ENCODE results near the gene ADK. TPM values are rescaled to one million over a fixed set of nuclear protein-coding genes. Genes with fewer than 3 reads are reported as not detected.

ADK gene
- total RNA-seq, 4 donors from 2014 or later, result 42.3 to 46.3 (median 42.9) TPM

- no peak overlapping the region for H3K4me3 ChIP-seq (ENCODE audit: low read depth, poor library complexity, severe bottlenecking)
- TF ChIP-seq POLR2A (IDR thresholded peaks at IDR 0.05) (no peak), CTCF (IDR thresholded peaks at IDR 0.05) (no peak)
- WGBS, 2 donors, result 97 to 100% methylated on average over 1 of the region's 1 CpG
- intact Hi-C loops (cut with DNase I; ENCODE audit: low total_unique reads), result no loop called here
- DNase-seq (ENCODE audit: low spot score in 2 of 2), result no peak
Measured at GRCh38 chr10:74249865-74250264, 98.8 kb downstream of the ADK start.

- intact Hi-C loops (cut with DNase I; ENCODE audit: low total_unique reads), result no loop called here
- H3K4me3 ChIP-seq (ENCODE audit: low read depth, poor library complexity, severe bottlenecking), result no peak overlapping the region
- TF ChIP-seq CTCF (IDR thresholded peaks at IDR 0.05) (no peak), POLR2A (IDR thresholded peaks at IDR 0.05) (no peak)
- DNase-seq (ENCODE audit: low spot score in 2 of 2), result no peak
Measured at GRCh38 chr10:74255214-74255613, 104.2 kb downstream of the ADK start.

GRCh38 chr10:74255888-74256357 is 104.9 kb downstream of the ADK start:
- H3K4me3 ChIP-seq (ENCODE audit: low read depth, poor library complexity, severe bottlenecking), result no peak overlapping the region
- 68 to 75% methylated on average over 4 of the region's 4 CpGs for WGBS, 2 donors
- TF ChIP-seq POLR2A (IDR thresholded peaks at IDR 0.05) (no peak), CTCF (IDR thresholded peaks at IDR 0.05) (no peak)
- intact Hi-C loops (cut with DNase I; ENCODE audit: low total_unique reads), result no loop called here
- no peak for DNase-seq (ENCODE audit: low spot score in 2 of 2)

- no peak overlapping the region for H3K4me3 ChIP-seq (ENCODE audit: low read depth, poor library complexity, severe bottlenecking)
- intact Hi-C loops (cut with DNase I; ENCODE audit: low total_unique reads), result loop anchor here (10.0 kb wide), 1 partner anchor 842 kb away; a partner anchor contains a TSS
- WGBS, 2 donors, result 94 to 97% methylated on average over 2 of the region's 2 CpGs
- DNase-seq (ENCODE audit: low spot score in 2 of 2), result no peak
- TF ChIP-seq POLR2A (IDR thresholded peaks at IDR 0.05) (no peak), CTCF (IDR thresholded peaks at IDR 0.05) (no peak)
Measured at GRCh38 chr10:74262856-74263255, 111.8 kb downstream of the ADK start.

- DNase-seq (ENCODE audit: low spot score in 2 of 2), result no peak
- TF ChIP-seq POLR2A (IDR thresholded peaks at IDR 0.05) (no peak), CTCF (IDR thresholded peaks at IDR 0.05) (no peak)
- intact Hi-C loops (cut with DNase I; ENCODE audit: low total_unique reads), result loop anchor here (10.0 kb wide), 1 partner anchor 841 kb away; a partner anchor contains a TSS
- no peak overlapping the region for H3K4me3 ChIP-seq (ENCODE audit: low read depth, poor library complexity, severe bottlenecking)
Measured at GRCh38 chr10:74263996-74264395, 113.0 kb downstream of the ADK start.

- intact Hi-C loops (cut with DNase I; ENCODE audit: low total_unique reads), result no loop called here
- TF ChIP-seq POLR2A (IDR thresholded peaks at IDR 0.05) (no peak), CTCF (IDR thresholded peaks at IDR 0.05) (no peak)
- WGBS, 2 donors, result 100% methylated on average over 3 of the region's 3 CpGs
- H3K4me3 ChIP-seq (ENCODE audit: low read depth, poor library complexity, severe bottlenecking), result no peak overlapping the region
- no peak for DNase-seq (ENCODE audit: low spot score in 2 of 2)
Measured at GRCh38 chr10:74272288-74272687, 121.3 kb downstream of the ADK start.

Measured in lower leg skin (tissue), 4 donors.